HG02623 (cell line): ENCODE measurements around the gene TRIM32.

Experiments
- ATAC-seq: cut with Tn5 transposase; IDR thresholded peaks from one replicate; pipeline ENCODE4 v1.9.1; 2021; ENCODE audit warnings: moderate library complexity; ENCODE audit not compliant: unreplicated experiment

The TRIM32 gene

GRCh38 chr9:116749772-116750171 lies 62.7 kb downstream of the TRIM32 start:
- ATAC-seq = no peak

GRCh38 chr9:116750510-116750909 lies 63.4 kb downstream of the TRIM32 start:
- ATAC-seq = no peak
